ENCODE measurements around the gene SVEP1. TPM values are rescaled to one million over a fixed set of nuclear protein-coding genes. Genes with fewer than 3 reads are reported as not detected.

Gene SVEP1
- total RNA-seq, 1 donor = 81.2 TPM

GRCh38 chr9:110566156-110566555 lies 13.4 kb downstream of the SVEP1 start:
- TF ChIP-seq CTCF (IDR thresholded peaks at IDR 0.05; ENCODE audit: insufficient read depth, low read depth, low read length) = no peak
- H3K4me3 ChIP-seq (ENCODE audit: low read depth, low read length) = no peak overlapping the region
- no peak for DNase-seq (ENCODE audit: low read depth)

- DNase-seq (ENCODE audit: low read depth) = no peak
- TF ChIP-seq CTCF (IDR thresholded peaks at IDR 0.05; ENCODE audit: insufficient read depth, low read depth, low read length) = no peak
- no peak overlapping the region for H3K4me3 ChIP-seq (ENCODE audit: low read depth, low read length)
Observed at GRCh38 chr9:110561826-110562225, 17.7 kb downstream of the SVEP1 start.

DNA sequence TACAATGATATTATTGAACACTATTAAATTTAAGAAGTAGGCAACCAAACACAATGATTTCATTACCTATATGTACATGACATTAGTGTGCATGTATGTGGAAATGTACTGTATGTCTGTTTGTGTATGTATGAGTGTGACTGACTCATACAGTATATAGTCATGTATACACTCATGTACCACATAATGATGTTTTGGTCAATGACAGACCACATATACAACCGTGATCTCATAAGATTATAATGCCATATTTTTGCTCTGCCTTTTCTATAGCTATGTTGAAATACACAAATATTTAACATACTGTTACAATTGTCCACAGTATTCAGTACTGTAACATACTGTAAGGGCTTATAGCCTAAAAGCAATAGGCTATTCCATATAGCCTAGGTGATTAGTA lies 19.7 kb downstream of the SVEP1 start:
- DNase-seq (ENCODE audit: low read depth) = no peak
- no peak for TF ChIP-seq CTCF (IDR thresholded peaks at IDR 0.05; ENCODE audit: insufficient read depth, low read depth, low read length)

GRCh38 chr9:110555551-110556331 lies 23.8 kb downstream of the SVEP1 start:
- H3K4me3 ChIP-seq (ENCODE audit: low read depth, low read length) = no peak overlapping the region
- TF ChIP-seq CTCF (IDR thresholded peaks at IDR 0.05; ENCODE audit: insufficient read depth, low read depth, low read length) = no peak
- DNase-seq (ENCODE audit: low read depth) = peak; percentile 96

More for the DNA sequence above, 19.7 kb downstream of the SVEP1 start:
- H3K4me3 ChIP-seq (ENCODE audit: low read depth, low read length) = no peak overlapping the region

- no peak overlapping the region for H3K4me3 ChIP-seq (ENCODE audit: low read depth, low read length)
- no peak for TF ChIP-seq CTCF (IDR thresholded peaks at IDR 0.05; ENCODE audit: insufficient read depth, low read depth, low read length)
- DNase-seq (ENCODE audit: low read depth) = peak; percentile 59
Observed at GRCh38 chr9:110546411-110546871, 33.1 kb downstream of the SVEP1 start.

GRCh38 chr9:110545705-110546104 lies 33.8 kb downstream of the SVEP1 start:
- TF ChIP-seq CTCF (IDR thresholded peaks at IDR 0.05; ENCODE audit: insufficient read depth, low read depth, low read length) = no peak
- DNase-seq (ENCODE audit: low read depth) = no peak
- H3K4me3 ChIP-seq (ENCODE audit: low read depth, low read length) = no peak overlapping the region
